GM23248 (cell line): Measurements from ENCODE around the gene RUNX1.

Experiments
- EZH2 ChIP-seq: fragments of 200-600 bp; sonication (generic); IDR thresholded peaks from 2 replicates; pipeline ENCODE4 v1.6.1; 2018; ENCODE audit warnings: antibody characterized with exemption, mild to moderate bottlenecking; ENCODE audit not compliant: insufficient read depth, poor library complexity, severe bottlenecking
- EZH2phosphoT487 ChIP-seq: fragments of 200-600 bp; sonication (generic); IDR thresholded peaks from 2 replicates; pipeline ENCODE4 v1.6.1; 2018; ENCODE audit warnings: antibody characterized with exemption, moderate library complexity, mild to moderate bottlenecking, low read depth; ENCODE audit not compliant: insufficient read depth

DNA sequence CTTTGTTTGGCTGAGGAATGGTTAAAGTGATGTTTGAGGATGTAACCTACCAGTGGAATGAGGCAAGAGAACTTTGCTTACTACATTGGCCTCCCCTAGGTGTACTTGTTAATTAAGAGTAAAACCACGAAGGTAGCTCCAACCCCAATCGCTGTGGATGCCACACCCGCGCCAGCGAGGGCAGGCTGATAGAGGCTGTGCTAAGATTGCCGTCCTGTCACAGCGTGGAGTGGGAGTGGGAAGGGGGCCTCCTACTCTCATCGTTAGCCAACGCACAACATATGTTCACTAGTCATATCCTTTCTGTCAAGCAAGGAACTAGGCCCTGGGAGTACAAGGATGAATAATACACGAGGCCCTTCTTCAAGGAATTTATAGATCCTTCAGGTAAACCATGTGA is 99.6 kb downstream of the RUNX1 start:
- TF ChIP-seq EZH2 (no peak), EZH2phosphoT487 (no peak)
